A549 (cell line): Measurements from ENCODE around the gene FCAMR. TPM values are rescaled to one million over a fixed set of nuclear protein-coding genes. Genes with fewer than 3 reads are reported as not detected.

Experiments used
- ATAC-seq, 2 experiments: fragments of 200-7000 bp in 1 of 2; fragments of >200 bp in 1 of 2; cut with Nextera tagmentation in 1 of 2; cut with Tn5 transposase in 1 of 2; 3 replicates each; pipeline versions ENCODE4 v1.8.0 to v1.9.1; 2018 to 2020; ENCODE audit warnings: mild to moderate bottlenecking in 1 of 2, moderate library complexity in 1 of 2
- CTCF ChIA-PET: fragments of 300-600 bp; sonication (Branson Sonifier 250); formaldehyde crosslinking; extraction: SDS; loops from one replicate; lab custom pipeline; 2021; ENCODE audit warnings: antibody characterized with exemption, inconsistent platforms; lab: Yijun Ruan, JAX
- POLR2A ChIA-PET: fragments of 350-600 bp; formaldehyde crosslinking; extraction: SDS; loops from one replicate; lab custom pipeline; 2021; ENCODE audit warnings: antibody characterized with exemption, inconsistent platforms; lab: Yijun Ruan, JAX
- DNase-seq, 2 experiments: peaks; one replicate each; pipeline versions ENCODE4 v3.0.0 to v3.0.0-alpha.2; 2011 to 2016; ENCODE audit warnings: low read depth in 1 of 2, low spot score in 1 of 2
- FAIRE-seq: peaks from 2 replicates; lab custom pipeline; 2011; peaks lifted over from hg19 to GRCh38; lab: Jason Lieb, UNC
- H3K27ac ChIP-seq, 2 experiments: fragments of >200 bp; sonication (Bioruptor Twin); formaldehyde crosslinking; 3 replicates each; pipeline ENCODE4 v1.5.1; 2016 to 2017
- H3K4me1 ChIP-seq: fragments of >200 bp; sonication (Bioruptor Twin); formaldehyde crosslinking; 3 replicates; pipeline ENCODE4 v1.6.1; 2016
- H3K4me2 ChIP-seq: fragments of >200 bp; sonication (Bioruptor Twin); formaldehyde crosslinking; 3 replicates; pipeline ENCODE4 v1.6.1; 2016
- H3K4me3 ChIP-seq: fragments of >200 bp; sonication (Bioruptor Twin); formaldehyde crosslinking; 3 replicates; pipeline ENCODE4 v1.5.1; 2016
- H3K9me3 ChIP-seq: fragments of >200 bp; sonication (Bioruptor Twin); formaldehyde crosslinking; 3 replicates; pipeline ENCODE4 v1.6.1; 2016
- JUN ChIP-seq, 2 experiments: fragments of >200 bp; sonication (Bioruptor Twin); formaldehyde crosslinking; IDR thresholded peaks; 2 replicates in 1 of 2; 3 replicates in 1 of 2; pipeline ENCODE4 v1.6.1; 2016 to 2017
- PHF8 ChIP-seq: fragments of 200-600 bp; sonication (generic); IDR thresholded peaks from 2 replicates; pipeline ENCODE4 v1.6.1; 2016; ENCODE audit warnings: low read depth, mild to moderate bottlenecking, antibody characterized with exemption, moderate library complexity, borderline replicate concordance
- RNF2 ChIP-seq: fragments of 200-600 bp; sonication (generic); IDR thresholded peaks from 2 replicates; pipeline ENCODE4 v1.6.1; 2016; ENCODE audit warnings: low read depth, mild to moderate bottlenecking, antibody characterized with exemption, moderate library complexity, borderline replicate concordance
- WGBS: methylation state at CpG from one replicate; pipeline ENCODE4 v1.1.6; 2017; ENCODE audit errors: missing lambda C conversion rate; 5-methylcytosine and 5-hydroxymethylcytosine counted together
- polyA plus RNA-seq, 4 experiments: library from polyadenylated mRNA; depleted of rRNA in 3 of 4; stranded (reverse); fragments of >200 nt; fragmentation: RNase III in 1 of 4; extraction: RNeasy Plus Mini Kit Qiagen cat#74134 plus additional on column Dnase treatment in 1 of 4; gene quantifications; 2 replicates in 3 of 4; 3 replicates in 1 of 4; pipeline ENCODE4 v1.2.3, GENCODE V29; 2011 to 2017
- TF ChIP-seq, protein P1 (sequence below): fragments of 250-450 bp; sonication (Bioruptor Pico); IDR thresholded peaks from 2 replicates; pipeline ENCODE4 v1.5.0; 2020; ENCODE audit warnings: low read depth, mild to moderate bottlenecking, moderate library complexity

The FCAMR gene
- polyA plus RNA-seq, 2 of the 4 experiments (the other 2 are of a cell fraction), result not detected

DNA sequence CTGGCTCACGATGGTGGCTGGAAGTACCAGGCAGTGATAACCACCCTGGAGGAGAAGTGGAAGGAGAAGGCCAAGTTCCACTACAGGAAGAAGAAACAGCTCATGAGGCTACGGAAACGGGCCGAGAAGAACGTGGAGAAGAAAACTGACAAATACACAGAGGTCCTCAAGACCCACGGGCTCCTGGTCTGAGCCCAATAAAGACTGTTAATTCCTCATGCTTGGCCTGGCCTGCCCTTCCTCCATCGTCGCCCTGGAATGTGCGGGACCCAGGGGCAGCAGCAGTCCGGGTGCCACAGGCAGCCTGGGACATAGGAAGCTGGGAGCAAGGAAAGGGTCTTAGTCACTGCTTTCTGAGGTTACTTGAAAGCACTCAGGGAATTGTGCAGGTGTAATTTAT, 62.2 kb downstream of the FCAMR start:
- ChIA-PET CTCF (interaction anchor here (0.8 to 5.1 kb wide), 22 partner anchors 9 to 592 kb away, joined by 3 to 50 read pairs (median 6); partner anchors contain the start of genes DYRK3 and IL24), POLR2A (interaction anchor here (2.2 kb wide), 1 partner anchor 273 kb away, joined by 11 read pairs; the partner anchor contains the start of gene DYRK3)
- no peak for ATAC-seq
- no peak for FAIRE-seq
- no peak for TF ChIP-seq RNF2
- no peak for TF ChIP-seq PHF8
- TF ChIP-seq, protein P1, sequence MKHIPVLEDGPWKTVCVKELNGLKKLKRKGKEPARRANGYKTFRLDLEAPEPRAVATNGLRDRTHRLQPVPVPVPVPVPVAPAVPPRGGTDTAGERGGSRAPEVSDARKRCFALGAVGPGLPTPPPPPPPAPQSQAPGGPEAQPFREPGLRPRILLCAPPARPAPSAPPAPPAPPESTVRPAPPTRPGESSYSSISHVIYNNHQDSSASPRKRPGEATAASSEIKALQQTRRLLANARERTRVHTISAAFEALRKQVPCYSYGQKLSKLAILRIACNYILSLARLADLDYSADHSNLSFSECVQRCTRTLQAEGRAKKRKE (CRISPR knock-in tag), result no peak
- TF ChIP-seq JUN (IDR thresholded peaks at IDR 0.05), result no peak
- H3K4me2 ChIP-seq, result no peak overlapping the region
- H3K4me1 ChIP-seq, result peaks cover 23% of the 10 kb centered on the region
- no peaks in the 10 kb centered on the region for H3K9me3 ChIP-seq
- no peak overlapping the region for H3K27ac ChIP-seq
- DNase-seq, result no peak
- WGBS, result 91% methylated on average over 10 of the region's 10 CpGs
- no peak overlapping the region for H3K4me3 ChIP-seq

Other genes with a start within 250 kb of the FCAMR start
- gene IL19, start 199.7 kb downstream of the FCAMR start, polyA plus RNA-seq (2011; rRNA removed), result not detected in 2 replicates
- not detected in 3 replicates for gene IL19, start 199.7 kb downstream of the FCAMR start, polyA plus RNA-seq (2017; fragmentation: RNase III; extraction: RNeasy Plus Mini Kit Qiagen cat#74134 plus additional on column Dnase treatment)
- not detected in 2 replicates for gene IL10, start 198.0 kb downstream of the FCAMR start, polyA plus RNA-seq (2011; rRNA removed)
- not detected in 3 replicates for gene IL10, start 198.0 kb downstream of the FCAMR start, polyA plus RNA-seq (2017; fragmentation: RNase III; extraction: RNeasy Plus Mini Kit Qiagen cat#74134 plus additional on column Dnase treatment)
- 0.05 and 0.13 TPM in 2 replicates for gene IL20, start 104.8 kb downstream of the FCAMR start, polyA plus RNA-seq (2011; rRNA removed)
- gene IL20, start 104.8 kb downstream of the FCAMR start, polyA plus RNA-seq (2017; fragmentation: RNase III; extraction: RNeasy Plus Mini Kit Qiagen cat#74134 plus additional on column Dnase treatment), result not detected in 3 replicates
- gene IL24, start 73.0 kb downstream of the FCAMR start, polyA plus RNA-seq (2011; rRNA removed), result 0.04 and 0.12 TPM in 2 replicates
- gene IL24, start 73.0 kb downstream of the FCAMR start, polyA plus RNA-seq (2017; fragmentation: RNase III; extraction: RNeasy Plus Mini Kit Qiagen cat#74134 plus additional on column Dnase treatment), result 0.07 TPM in 1 of 3 replicates, not detected in the others
- gene FCMR, start 48.5 kb downstream of the FCAMR start, polyA plus RNA-seq (2011; rRNA removed), result 0.19 and 0.73 TPM in 2 replicates
- 0.93 to 1.3 TPM (median 1.0 TPM) in 3 replicates for gene FCMR, start 48.5 kb downstream of the FCAMR start, polyA plus RNA-seq (2017; fragmentation: RNase III; extraction: RNeasy Plus Mini Kit Qiagen cat#74134 plus additional on column Dnase treatment)
- 0.01 and 0.03 TPM in 2 replicates for gene PIGR, start 24.0 kb downstream of the FCAMR start, polyA plus RNA-seq (2011; rRNA removed)
- gene PIGR, start 24.0 kb downstream of the FCAMR start, polyA plus RNA-seq (2017; fragmentation: RNase III; extraction: RNeasy Plus Mini Kit Qiagen cat#74134 plus additional on column Dnase treatment), result not detected in 3 replicates
- gene C1orf116, start 62.3 kb upstream of the FCAMR start, polyA plus RNA-seq (2011; rRNA removed), result 2.0 and 2.2 TPM in 2 replicates
- 3.2 to 3.6 TPM (median 3.4 TPM) in 3 replicates for gene C1orf116, start 62.3 kb upstream of the FCAMR start, polyA plus RNA-seq (2017; fragmentation: RNase III; extraction: RNeasy Plus Mini Kit Qiagen cat#74134 plus additional on column Dnase treatment)
- 6.9 and 7.0 TPM in 2 replicates for gene YOD1, start 80.7 kb upstream of the FCAMR start, polyA plus RNA-seq (2011; rRNA removed)
- 9.5 to 10.3 TPM (median 10.3 TPM) in 3 replicates for gene YOD1, start 80.7 kb upstream of the FCAMR start, polyA plus RNA-seq (2017; fragmentation: RNase III; extraction: RNeasy Plus Mini Kit Qiagen cat#74134 plus additional on column Dnase treatment)
- gene PFKFB2, start 82.8 kb upstream of the FCAMR start, polyA plus RNA-seq (2011; rRNA removed), result 6.8 and 7.4 TPM in 2 replicates
- gene PFKFB2, start 82.8 kb upstream of the FCAMR start, polyA plus RNA-seq (2017; fragmentation: RNase III; extraction: RNeasy Plus Mini Kit Qiagen cat#74134 plus additional on column Dnase treatment), result 7.6 to 8.4 TPM (median 8.1 TPM) in 3 replicates
- gene C4BPB, start 118.4 kb upstream of the FCAMR start, polyA plus RNA-seq (2011; rRNA removed), result 0.57 and 0.74 TPM in 2 replicates
- 4.9 to 9.5 TPM (median 5.1 TPM) in 3 replicates for gene C4BPB, start 118.4 kb upstream of the FCAMR start, polyA plus RNA-seq (2017; fragmentation: RNase III; extraction: RNeasy Plus Mini Kit Qiagen cat#74134 plus additional on column Dnase treatment)
- 3.6 and 4.9 TPM in 2 replicates for gene C4BPA, start 133.8 kb upstream of the FCAMR start, polyA plus RNA-seq (2011; rRNA removed)
- gene C4BPA, start 133.8 kb upstream of the FCAMR start, polyA plus RNA-seq (2017; fragmentation: RNase III; extraction: RNeasy Plus Mini Kit Qiagen cat#74134 plus additional on column Dnase treatment), result 0.92 to 1.4 TPM (median 1.0 TPM) in 3 replicates